Esophagus squamous epithelium (tissue), 5 donors: ENCODE results near the gene MTMR4. TPM values are rescaled to one million over a fixed set of nuclear protein-coding genes. Genes with fewer than 3 reads are reported as not detected.

ENCODE experiments used
- DNase-seq: peaks from one replicate; lab custom pipeline; 2025; lab: John Stamatoyannopoulos, UW
- H3K27ac ChIP-seq, 4 donors: fragments of 200-600 bp; sonication (generic); one replicate each; pipeline ENCODE4 v1.5.1; 2016 to 2019; ENCODE audit warnings: mild to moderate bottlenecking in 1 of 4
- H3K27me3 ChIP-seq, 4 donors: fragments of 200-600 bp; sonication (generic); 1 replicate in 3 of 4; 2 replicates in 1 of 4; pipeline versions ENCODE4 v1.5.1 to v1.6.0; 2017 to 2021; ENCODE audit warnings: antibody characterized with exemption in 1 of 4
- H3K36me3 ChIP-seq, 3 donors: fragments of 200-600 bp; sonication (generic); one replicate each; pipeline ENCODE4 v1.5.1; 2016 to 2019
- H3K4me1 ChIP-seq, 3 donors: fragments of 200-600 bp; sonication (generic); one replicate each; pipeline ENCODE4 v1.5.1; 2017 to 2019
- H3K4me3 ChIP-seq, 4 donors: fragments of 200-600 bp; sonication (generic); 1 replicate in 3 of 4; 2 replicates in 1 of 4; pipeline ENCODE4 v1.5.1; 2016 to 2019; ENCODE audit warnings: mild to moderate bottlenecking in 2 of 4, moderate library complexity in 1 of 4
- H3K9me3 ChIP-seq, 3 donors: fragments of 200-600 bp; sonication (generic); one replicate each; pipeline ENCODE4 v1.5.1; 2016 to 2019
- CTCF ChIP-seq, 6 experiments: fragments of 450-650 bp in 4 of 6; fragments of 200-600 bp in 2 of 6; sonication (generic) in 2 of 6; IDR thresholded peaks; one replicate each; pipeline ENCODE4 v1.5.1; 2016 to 2019; ENCODE audit warnings: antibody characterized with exemption in 6 of 6, mild to moderate bottlenecking in 4 of 6, moderate library complexity in 4 of 6
- POLR2A ChIP-seq, 4 donors: fragments of 450-650 bp; IDR thresholded peaks; one replicate each; pipeline ENCODE4 v1.6.1; 2017; ENCODE audit warnings: antibody characterized with exemption in 4 of 4, mild to moderate bottlenecking in 4 of 4, moderate library complexity in 3 of 4
- WGBS, 2 donors: methylation state at CpG; one replicate each; pipeline ENCODE4 v1.1.5; 2018; 5-methylcytosine and 5-hydroxymethylcytosine counted together
- intact Hi-C: fragments of 100-400 bp; cut with DNase I; formaldehyde crosslinking; loops from one replicate; pipeline ENCODE4 v1.15.0; 2022
- total RNA-seq, 4 donors: library from RNA; depleted of rRNA; stranded (reverse); fragments of >200 nt; gene quantifications; one replicate each; pipeline ENCODE4 v1.1.0, GENCODE V29; 2016
- donor health status: DM: yes; HTN: yes; CAD: no.

Gene MTMR4
- total RNA-seq, 4 donors from 2014 or later: 21.7 to 34.5 (median 28.0) TPM

- Histone ChIP-seq H3K4me3 (no peak overlapping the region), H3K36me3 (no peaks in the 10 kb centered on the region), H3K9me3 (no peaks in the 10 kb centered on the region), H3K27ac (peak overlapping the region in 2 of 4 donors; percentile 12 to 25), H3K27me3 (peaks cover 0 to 8% (median 0%) of the 10 kb centered on the region in 4 donors), H3K4me1 (peaks cover 11 to 67% (median 11%) of the 10 kb centered on the region in 3 donors)
- intact Hi-C loops: loop anchor here (10.0 kb wide), 1 partner anchor 477 kb away; no protein-coding TSS in a partner anchor
- DNase-seq: no peak
- no peak for TF ChIP-seq POLR2A (IDR thresholded peaks at IDR 0.05)
- no peak for TF ChIP-seq CTCF (IDR thresholded peaks at IDR 0.05)
- 61% methylated on average over 2 of the region's 3 CpGs; no CpG with 5 or more reads in 1 of the 2 donors for WGBS, 2 donors
These were observed 13.5 kb upstream of the MTMR4 start for GRCh38 chr17:58527949-58528348.

- H3K9me3 ChIP-seq: no peaks in the 10 kb centered on the region
- H3K36me3 ChIP-seq: no peaks in the 10 kb centered on the region
- WGBS, 2 donors: 67% methylated on average over 1 of the region's 2 CpGs; no CpG with 5 or more reads in 1 of the 2 donors
- no peak for DNase-seq
- H3K27ac ChIP-seq: peak overlapping the region in 2 of 4 donors; percentile 12 to 25
- peaks cover 8 to 60% (median 10%) of the 10 kb centered on the region in 3 donors for H3K4me1 ChIP-seq
- intact Hi-C loops: loop anchor here (10.0 kb wide), 1 partner anchor 477 kb away; no protein-coding TSS in a partner anchor
- peaks cover 0 to 8% (median 0%) of the 10 kb centered on the region in 4 donors for H3K27me3 ChIP-seq
- H3K4me3 ChIP-seq: no peak overlapping the region
- no peak for TF ChIP-seq POLR2A (IDR thresholded peaks at IDR 0.05)
- peak in 1 of 6 experiments; percentile 7 for TF ChIP-seq CTCF (IDR thresholded peaks at IDR 0.05)
These were observed 12.9 kb upstream of the MTMR4 start for GRCh38 chr17:58527306-58527705.

- H3K27me3 ChIP-seq: no peaks in the 10 kb centered on the region
- no peak overlapping the region for H3K4me3 ChIP-seq
- H3K36me3 ChIP-seq: no peaks in the 10 kb centered on the region
- H3K9me3 ChIP-seq: no peaks in the 10 kb centered on the region
- TF ChIP-seq CTCF (IDR thresholded peaks at IDR 0.05) (no peak), POLR2A (IDR thresholded peaks at IDR 0.05) (no peak)
- intact Hi-C loops: loop anchor here (10.0 kb wide), 1 partner anchor 480 kb away; no protein-coding TSS in a partner anchor
- WGBS, 2 donors: 30 to 55% methylated on average over 2 of the region's 3 CpGs
- peak overlapping the region; percentile 17 to 77 (median 64) for H3K27ac ChIP-seq
- no peak for DNase-seq
- H3K4me1 ChIP-seq: peaks cover 0 to 49% (median 4%) of the 10 kb centered on the region in 3 donors
These were observed 10.8 kb upstream of the MTMR4 start for GRCh38 chr17:58525239-58525638.

GRCh38 chr17:58521680-58522079, 7.2 kb upstream of the MTMR4 start:
- Histone ChIP-seq H3K27me3 (no peaks in the 10 kb centered on the region), H3K36me3 (no peaks in the 10 kb centered on the region), H3K4me3 (no peak overlapping the region), H3K4me1 (peaks cover 13 to 48% (median 15%) of the 10 kb centered on the region in 3 donors), H3K9me3 (no peaks in the 10 kb centered on the region), H3K27ac (no peak overlapping the region)
- intact Hi-C loops: loop anchor here (10.0 kb wide), 1 partner anchor 483 kb away; no protein-coding TSS in a partner anchor
- TF ChIP-seq POLR2A (IDR thresholded peaks at IDR 0.05): no peak
- no peak for TF ChIP-seq CTCF (IDR thresholded peaks at IDR 0.05)
- no peak for DNase-seq
- WGBS, 2 donors: 89 to 90% methylated on average over 2 to 4 of the region's 10 CpGs

GRCh38 chr17:58520843-58521430, 6.5 kb upstream of the MTMR4 start:
- intact Hi-C loops: loop anchor here (10.0 kb wide), 1 partner anchor 484 kb away; no protein-coding TSS in a partner anchor
- WGBS, 2 donors: 70 to 79% methylated on average over 10 to 11 of the region's 15 CpGs
- H3K27me3 ChIP-seq: no peaks in the 10 kb centered on the region
- H3K4me3 ChIP-seq: no peak overlapping the region
- H3K9me3 ChIP-seq: no peaks in the 10 kb centered on the region
- peaks cover 17 to 50% (median 21%) of the 10 kb centered on the region in 3 donors for H3K4me1 ChIP-seq
- H3K27ac ChIP-seq: no peak overlapping the region
- no peak for TF ChIP-seq POLR2A (IDR thresholded peaks at IDR 0.05)
- TF ChIP-seq CTCF (IDR thresholded peaks at IDR 0.05): peak in 2 of 6 experiments; percentile 9 to 42
- peaks cover 0 to 5% (median 0%) of the 10 kb centered on the region in 3 donors for H3K36me3 ChIP-seq
- no peak for DNase-seq
